ENCODE data around the gene NDP. TPM values are rescaled to one million over a fixed set of nuclear protein-coding genes. Genes with fewer than 3 reads are reported as not detected.
A peak's percentile ranks its signal among the peaks of the same experiment; 100 is the strongest.
"Not testable (repeated sequence)": the region's sequence is repeated elsewhere in the genome, so short reads cannot be mapped to it uniquely, and the experiment has no call there.

Gene NDP
- total RNA-seq, 4 donors from 2014 or later: 2.1 to 6.1 (median 2.3) TPM

DNA sequence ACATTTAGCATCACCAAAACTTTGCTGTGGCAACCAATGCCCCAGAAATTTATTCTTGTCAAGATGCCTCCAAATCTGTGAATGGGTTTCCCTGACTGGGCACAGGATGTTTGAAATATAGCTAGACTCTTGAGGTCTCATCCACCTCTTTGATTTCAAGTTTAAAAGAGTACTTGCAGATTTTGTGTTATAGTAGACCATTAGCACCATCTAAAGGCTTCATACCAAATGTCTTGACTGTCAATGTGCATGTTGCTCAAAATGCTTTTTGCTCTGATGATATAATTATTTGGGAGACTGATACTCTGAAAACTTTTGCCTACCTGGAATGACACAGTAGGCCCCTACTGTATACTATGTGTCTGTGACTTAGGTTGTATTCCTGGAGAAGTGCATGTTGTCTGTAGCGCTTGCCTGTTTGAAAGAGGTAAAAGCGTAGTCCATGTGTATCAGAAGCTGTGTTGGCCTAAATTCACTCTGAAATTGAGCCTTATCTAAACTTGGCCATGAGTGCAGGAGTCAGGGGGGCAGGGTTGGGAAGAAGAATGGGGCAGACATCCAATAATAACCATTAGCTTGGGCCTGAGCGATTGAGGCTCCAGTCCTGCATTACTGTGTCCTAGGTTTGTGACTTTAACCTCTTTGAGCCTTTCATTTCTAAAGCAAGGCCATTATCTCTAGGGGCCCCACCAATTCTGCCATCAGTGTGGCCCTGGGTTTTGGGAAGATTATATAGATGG, 33.8 kb downstream of the NDP start:
- WGBS, 2 donors: 67 to 82% methylated on average over 3 of the region's 3 CpGs
- DNase-seq (ENCODE audit: low spot score in 2 of 2): no peak
- no peaks in the 10 kb centered on the region for H3K36me3 ChIP-seq
- H3K9me3 ChIP-seq: no peaks in the 10 kb centered on the region
- no peak overlapping the region for H3K27ac ChIP-seq
- no peak overlapping the region for H3K4me3 ChIP-seq
- no peak for TF ChIP-seq POLR2A (IDR thresholded peaks at IDR 0.05)
- TF ChIP-seq, protein P1, sequence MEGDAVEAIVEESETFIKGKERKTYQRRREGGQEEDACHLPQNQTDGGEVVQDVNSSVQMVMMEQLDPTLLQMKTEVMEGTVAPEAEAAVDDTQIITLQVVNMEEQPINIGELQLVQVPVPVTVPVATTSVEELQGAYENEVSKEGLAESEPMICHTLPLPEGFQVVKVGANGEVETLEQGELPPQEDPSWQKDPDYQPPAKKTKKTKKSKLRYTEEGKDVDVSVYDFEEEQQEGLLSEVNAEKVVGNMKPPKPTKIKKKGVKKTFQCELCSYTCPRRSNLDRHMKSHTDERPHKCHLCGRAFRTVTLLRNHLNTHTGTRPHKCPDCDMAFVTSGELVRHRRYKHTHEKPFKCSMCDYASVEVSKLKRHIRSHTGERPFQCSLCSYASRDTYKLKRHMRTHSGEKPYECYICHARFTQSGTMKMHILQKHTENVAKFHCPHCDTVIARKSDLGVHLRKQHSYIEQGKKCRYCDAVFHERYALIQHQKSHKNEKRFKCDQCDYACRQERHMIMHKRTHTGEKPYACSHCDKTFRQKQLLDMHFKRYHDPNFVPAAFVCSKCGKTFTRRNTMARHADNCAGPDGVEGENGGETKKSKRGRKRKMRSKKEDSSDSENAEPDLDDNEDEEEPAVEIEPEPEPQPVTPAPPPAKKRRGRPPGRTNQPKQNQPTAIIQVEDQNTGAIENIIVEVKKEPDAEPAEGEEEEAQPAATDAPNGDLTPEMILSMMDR (IDR thresholded peaks at IDR 0.05): peak in 2 of 5 experiments; percentile 12 to 24
- H3K27me3 ChIP-seq: peaks cover 0 to 6% of the 10 kb centered on the region in 2 donors
- H3K4me1 ChIP-seq: no peaks in the 10 kb centered on the region

DNA sequence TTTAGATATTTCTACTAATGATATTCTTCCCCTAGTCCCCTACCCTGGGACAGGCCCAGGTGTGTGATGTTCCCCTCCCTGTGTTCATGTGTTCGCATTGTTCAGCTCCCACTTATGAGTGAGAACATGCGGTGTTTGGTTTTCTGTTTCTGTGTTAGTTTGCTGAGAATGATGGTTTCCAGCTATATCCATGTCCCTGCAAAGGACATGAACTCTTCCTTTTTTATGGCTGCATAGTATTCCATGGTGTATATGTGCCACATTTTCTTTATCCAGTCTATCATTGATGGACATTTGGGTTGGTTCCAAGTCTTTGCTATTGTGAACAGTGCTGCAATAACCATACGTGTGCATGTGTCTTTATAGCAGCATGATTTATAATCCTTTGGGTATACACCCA, 51.2 kb downstream of the NDP start:
- H3K36me3 ChIP-seq; H3K4me1 ChIP-seq; H3K4me3 ChIP-seq; DNase-seq (ENCODE audit: low spot score in 2 of 2); H3K9me3 ChIP-seq; H3K27ac ChIP-seq; H3K27me3 ChIP-seq: not testable (repeated sequence)
- WGBS, 2 donors: 90 to 95% methylated on average over 3 of the region's 3 CpGs

DNA sequence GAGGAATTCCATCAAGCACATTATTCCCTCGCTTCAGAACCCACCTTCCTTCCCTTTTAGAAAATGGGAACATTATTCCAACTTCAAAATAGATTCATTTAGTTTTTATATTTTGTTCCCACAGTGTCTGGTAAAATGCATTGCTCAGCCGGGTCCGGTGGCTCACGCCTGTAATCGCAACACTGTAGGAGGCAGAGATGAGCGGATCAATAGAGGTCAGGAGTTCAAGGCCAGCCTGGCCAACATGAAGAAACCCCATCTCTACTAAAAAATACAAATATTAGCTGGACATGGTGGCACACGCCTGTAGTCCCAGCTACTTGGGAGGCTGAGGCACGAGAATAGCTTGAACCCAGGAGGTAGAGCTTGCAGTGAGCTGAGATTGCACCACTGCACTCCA, 62.4 kb downstream of the NDP start:
- not testable (repeated sequence) for DNase-seq (ENCODE audit: low spot score in 2 of 2)
- WGBS, 2 donors: 87 to 97% methylated on average over 8 of the region's 8 CpGs

DNA sequence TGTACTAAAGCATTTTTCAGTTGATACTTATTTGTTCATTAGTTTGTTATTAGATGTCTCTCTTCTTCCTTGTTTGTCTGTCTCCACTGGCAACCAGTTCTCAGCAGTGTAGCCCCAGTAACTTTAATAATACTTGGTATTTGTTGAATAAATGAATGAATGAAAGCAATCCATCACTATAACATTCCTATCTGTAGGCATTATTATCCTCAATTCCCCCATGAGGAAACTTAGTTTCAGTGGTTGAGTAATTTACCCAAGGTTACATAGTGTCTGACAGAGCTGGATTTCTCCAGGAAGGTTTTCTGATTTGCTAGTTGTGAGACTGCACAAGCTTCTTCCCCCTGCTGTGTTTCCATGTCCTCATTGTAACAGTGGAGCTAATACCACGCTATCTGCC, 63.2 kb downstream of the NDP start:
- H3K27me3 ChIP-seq: peaks cover 0 to 8% of the 10 kb centered on the region in 2 donors
- no peak for DNase-seq (ENCODE audit: low spot score in 2 of 2)
- 71% methylated on average over 1 of the region's 1 CpG; no CpG with 5 or more reads in 1 of the 2 donors for WGBS, 2 donors
- H3K4me3 ChIP-seq: no peak overlapping the region
- H3K36me3 ChIP-seq: no peaks in the 10 kb centered on the region
- H3K9me3 ChIP-seq: no peaks in the 10 kb centered on the region
- no peaks in the 10 kb centered on the region for H3K4me1 ChIP-seq
- TF ChIP-seq POLR2A (IDR thresholded peaks at IDR 0.05) (no peak), EP300 (IDR thresholded peaks at IDR 0.05) (no peak)
- TF ChIP-seq, protein P1 (IDR thresholded peaks at IDR 0.05): no peak
- no peak overlapping the region for H3K27ac ChIP-seq

More for the DNA sequence above, 62.4 kb downstream of the NDP start:
- H3K27ac ChIP-seq, H3K4me3 ChIP-seq, H3K36me3 ChIP-seq, H3K9me3 ChIP-seq, H3K4me1 ChIP-seq, H3K27me3 ChIP-seq: not testable (repeated sequence)

DNA sequence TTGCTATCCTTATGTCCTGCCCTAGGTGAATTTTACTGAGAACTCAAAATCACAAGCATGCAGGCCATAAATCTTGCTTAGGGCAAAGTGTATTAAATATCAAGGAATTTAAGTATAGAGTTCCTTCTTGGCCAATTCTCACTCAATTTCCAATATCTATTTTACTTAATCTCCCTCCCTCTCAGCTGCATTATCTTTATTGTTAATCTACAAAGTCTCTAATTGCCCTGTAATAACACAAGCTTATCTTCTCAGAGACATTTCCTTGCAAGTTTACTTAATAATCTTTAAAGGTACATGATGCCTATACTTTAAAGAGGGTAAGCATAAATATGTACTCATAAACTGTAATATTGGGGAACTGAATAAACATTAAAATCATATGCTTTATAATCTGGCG, 64.0 kb downstream of the NDP start:
- H3K4me3 ChIP-seq: no peak overlapping the region
- H3K27ac ChIP-seq: no peak overlapping the region
- no peak for TF ChIP-seq POLR2A (IDR thresholded peaks at IDR 0.05)
- TF ChIP-seq, protein P1 (IDR thresholded peaks at IDR 0.05): no peak
- TF ChIP-seq EP300 (IDR thresholded peaks at IDR 0.05): no peak
- no peak for DNase-seq (ENCODE audit: low spot score in 2 of 2)
- H3K4me1 ChIP-seq: no peaks in the 10 kb centered on the region
- WGBS, 2 donors: 89 to 100% methylated on average over 1 of the region's 1 CpG
- H3K36me3 ChIP-seq: no peaks in the 10 kb centered on the region
- no peaks in the 10 kb centered on the region for H3K9me3 ChIP-seq
- H3K27me3 ChIP-seq: peaks cover 0 to 8% of the 10 kb centered on the region in 2 donors

DNA sequence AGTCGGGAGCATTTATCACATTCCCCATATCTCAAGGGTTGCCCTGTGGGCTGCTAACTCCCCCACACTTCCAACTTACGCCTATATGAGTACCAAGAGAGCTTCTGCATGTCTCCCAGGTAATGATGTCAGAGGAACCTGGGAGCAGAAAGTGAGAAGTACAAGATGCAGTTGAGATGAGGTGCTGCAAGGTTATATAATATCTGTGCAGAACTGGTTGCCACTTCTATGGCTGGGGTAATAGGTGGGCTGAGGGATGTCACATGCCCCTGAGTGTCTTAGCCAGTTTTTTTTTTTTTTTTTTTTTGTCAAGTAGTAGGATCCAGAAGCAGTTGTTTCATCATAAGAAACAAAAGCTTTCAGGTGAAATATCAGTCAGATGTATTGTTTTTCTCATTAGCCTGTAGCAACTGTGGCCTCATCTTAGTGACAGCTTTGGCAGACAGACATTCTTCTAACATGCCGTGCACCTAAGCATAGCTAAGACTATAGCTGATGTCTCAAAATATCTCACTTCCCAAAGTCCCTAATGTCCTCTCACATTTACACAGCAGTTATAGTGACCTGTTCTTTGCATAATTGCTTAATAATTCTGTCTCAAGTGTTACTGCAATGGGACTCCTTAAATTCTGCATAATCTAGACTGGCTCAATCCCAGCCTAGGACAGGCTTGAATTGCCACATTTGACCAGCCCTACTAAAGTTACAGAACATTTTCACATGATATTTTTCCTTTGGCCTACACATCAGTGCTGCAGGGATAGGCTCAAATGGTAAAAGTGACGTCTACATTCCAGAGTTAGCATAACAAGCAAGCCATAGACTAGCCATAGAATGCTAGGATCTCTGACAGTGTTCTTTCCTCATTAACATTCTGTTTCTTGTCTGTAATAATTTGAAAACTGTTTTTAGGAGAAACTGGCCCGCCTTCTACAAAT, 73.0 kb downstream of the NDP start:
- H3K27me3 ChIP-seq: peaks cover 0 to 4% of the 10 kb centered on the region in 2 donors
- no peak for DNase-seq (ENCODE audit: low spot score in 2 of 2)
- no peak overlapping the region for H3K4me3 ChIP-seq
- TF ChIP-seq, protein P1 (IDR thresholded peaks at IDR 0.05): no peak
- peak in 1 of 2 donors; percentile 16 for TF ChIP-seq EP300 (IDR thresholded peaks at IDR 0.05)
- H3K4me1 ChIP-seq: no peaks in the 10 kb centered on the region
- H3K36me3 ChIP-seq: no peaks in the 10 kb centered on the region
- peak overlapping the region in 2 of 4 donors; percentile 14 to 52 for H3K27ac ChIP-seq
- WGBS, 2 donors: 66 to 77% methylated on average over 5 of the region's 5 CpGs
- H3K9me3 ChIP-seq: no peaks in the 10 kb centered on the region

Measured in tibial nerve (tissue), 4 donors.